Lower leg skin (tissue), 4 donors: ENCODE measurements around the gene CCDC34. TPM values are rescaled to one million over a fixed set of nuclear protein-coding genes. Genes with fewer than 3 reads are reported as not detected.
"Not testable (repeated sequence)": the region's sequence is repeated elsewhere in the genome, so short reads cannot be mapped to it uniquely, and the experiment has no call there.

Experiments used
- DNase-seq, 2 donors: peaks; one replicate each; pipeline ENCODE4 v3.0.0-alpha.2; 2019; ENCODE audit warnings: low spot score in 2 of 2
- H3K4me3 ChIP-seq: fragments of 200-600 bp; sonication (generic); 2 replicates; pipeline ENCODE4 v1.5.1; 2017; ENCODE audit warnings: mild to moderate bottlenecking, low read depth; ENCODE audit not compliant: poor library complexity, severe bottlenecking
- CTCF ChIP-seq, 3 donors: fragments of 450-650 bp; IDR thresholded peaks; one replicate each; pipeline ENCODE4 v1.5.1; 2016; ENCODE audit warnings: antibody characterized with exemption in 3 of 3, mild to moderate bottlenecking in 3 of 3, moderate library complexity in 2 of 3
- POLR2A ChIP-seq, 2 donors: fragments of 450-650 bp; IDR thresholded peaks; one replicate each; pipeline ENCODE4 v1.6.1; 2016 to 2017; ENCODE audit warnings: antibody characterized with exemption in 2 of 2, mild to moderate bottlenecking in 1 of 2, moderate library complexity in 1 of 2
- WGBS, 2 donors: methylation state at CpG; one replicate each; pipeline ENCODE4 v1.1.5; 2018; 5-methylcytosine and 5-hydroxymethylcytosine counted together
- intact Hi-C: fragments of 100-400 bp; cut with DNase I; formaldehyde crosslinking; loops from one replicate; pipeline ENCODE4 v1.15.0; 2023; ENCODE audit warnings: low total_unique reads
- total RNA-seq, 4 donors: library from RNA; depleted of rRNA; stranded (reverse); fragments of >200 nt; gene quantifications; one replicate each; pipeline ENCODE4 v1.1.0, GENCODE V29; 2016

CCDC34 gene
- total RNA-seq, 4 donors from 2014 or later = 3.2 to 5.9 (median 4.6) TPM

- 78 to 79% methylated on average over 3 of the region's 3 CpGs for WGBS, 2 donors
- DNase-seq = no peak
- TF ChIP-seq CTCF (IDR thresholded peaks at IDR 0.05) = no peak
- no peak for TF ChIP-seq POLR2A (IDR thresholded peaks at IDR 0.05)
- intact Hi-C loops = no loop called here
- no peak overlapping the region for H3K4me3 ChIP-seq
Observed at GRCh38 chr11:27339941-27340340, 23.1 kb downstream of the CCDC34 start.

GRCh38 chr11:27334764-27335163 is 28.3 kb downstream of the CCDC34 start:
- 95 to 97% methylated on average over 4 of the region's 4 CpGs for WGBS, 2 donors
- DNase-seq, intact Hi-C loops, H3K4me3 ChIP-seq: not testable (repeated sequence)

GRCh38 chr11:27331981-27332380 is 31.0 kb downstream of the CCDC34 start:
- intact Hi-C loops = no loop called here
- no peak for TF ChIP-seq POLR2A (IDR thresholded peaks at IDR 0.05)
- no peak for TF ChIP-seq CTCF (IDR thresholded peaks at IDR 0.05)
- WGBS, 2 donors = 61 to 62% methylated on average over 2 of the region's 2 CpGs
- no peak for DNase-seq
- H3K4me3 ChIP-seq = no peak overlapping the region

GRCh38 chr11:27330633-27331270 is 32.3 kb downstream of the CCDC34 start:
- no peak for DNase-seq
- 94 to 97% methylated on average over 1 of the region's 1 CpG for WGBS, 2 donors
- no peak for TF ChIP-seq CTCF (IDR thresholded peaks at IDR 0.05)
- H3K4me3 ChIP-seq = no peak overlapping the region
- intact Hi-C loops = no loop called here

- TF ChIP-seq CTCF (IDR thresholded peaks at IDR 0.05) = no peak
- no peak for TF ChIP-seq POLR2A (IDR thresholded peaks at IDR 0.05)
- no peak overlapping the region for H3K4me3 ChIP-seq
- DNase-seq = no peak
- 85 to 91% methylated on average over 4 of the region's 4 CpGs for WGBS, 2 donors
- intact Hi-C loops = no loop called here
Observed at GRCh38 chr11:27329867-27330632, 33.0 kb downstream of the CCDC34 start.

GRCh38 chr11:27328614-27329013 is 34.4 kb downstream of the CCDC34 start:
- no peak overlapping the region for H3K4me3 ChIP-seq
- DNase-seq = no peak
- TF ChIP-seq CTCF (IDR thresholded peaks at IDR 0.05) = no peak
- TF ChIP-seq POLR2A (IDR thresholded peaks at IDR 0.05) = no peak
- intact Hi-C loops = no loop called here
- WGBS, 2 donors = 78 to 82% methylated on average over 5 of the region's 5 CpGs

GRCh38 chr11:27327064-27327463 is 36.0 kb downstream of the CCDC34 start:
- 94 to 98% methylated on average over 2 of the region's 2 CpGs for WGBS, 2 donors
- H3K4me3 ChIP-seq, intact Hi-C loops, DNase-seq: not testable (repeated sequence)

GRCh38 chr11:27322196-27322595 is 40.8 kb downstream of the CCDC34 start:
- intact Hi-C loops, H3K4me3 ChIP-seq, DNase-seq: not testable (repeated sequence)
- 96 to 100% methylated on average over 3 of the region's 3 CpGs for WGBS, 2 donors

GRCh38 chr11:27321340-27321739 is 41.7 kb downstream of the CCDC34 start:
- DNase-seq, intact Hi-C loops, H3K4me3 ChIP-seq: not testable (repeated sequence)
- WGBS, 2 donors = 91 to 94% methylated on average over 10 of the region's 10 CpGs
